LNCaP clone FGC (cell line): Measurements from ENCODE around the gene FAM72B.
A peak's percentile ranks its signal among the peaks of the same experiment; 100 is the strongest.
"Not testable (repeated sequence)": the region's sequence is repeated elsewhere in the genome, so short reads cannot be mapped to it uniquely, and the experiment has no call there.

Experiments
- DNase-seq: peaks from one replicate; pipeline ENCODE4 v3.0.0-alpha.2; 2011; ENCODE audit warnings: low read depth
- H3K4me3 ChIP-seq: 2 replicates; pipeline ENCODE4 v1.5.1; 2011; ENCODE audit warnings: mild to moderate bottlenecking, low read depth, low read length, control low read depth

Gene FAM72B

DNA sequence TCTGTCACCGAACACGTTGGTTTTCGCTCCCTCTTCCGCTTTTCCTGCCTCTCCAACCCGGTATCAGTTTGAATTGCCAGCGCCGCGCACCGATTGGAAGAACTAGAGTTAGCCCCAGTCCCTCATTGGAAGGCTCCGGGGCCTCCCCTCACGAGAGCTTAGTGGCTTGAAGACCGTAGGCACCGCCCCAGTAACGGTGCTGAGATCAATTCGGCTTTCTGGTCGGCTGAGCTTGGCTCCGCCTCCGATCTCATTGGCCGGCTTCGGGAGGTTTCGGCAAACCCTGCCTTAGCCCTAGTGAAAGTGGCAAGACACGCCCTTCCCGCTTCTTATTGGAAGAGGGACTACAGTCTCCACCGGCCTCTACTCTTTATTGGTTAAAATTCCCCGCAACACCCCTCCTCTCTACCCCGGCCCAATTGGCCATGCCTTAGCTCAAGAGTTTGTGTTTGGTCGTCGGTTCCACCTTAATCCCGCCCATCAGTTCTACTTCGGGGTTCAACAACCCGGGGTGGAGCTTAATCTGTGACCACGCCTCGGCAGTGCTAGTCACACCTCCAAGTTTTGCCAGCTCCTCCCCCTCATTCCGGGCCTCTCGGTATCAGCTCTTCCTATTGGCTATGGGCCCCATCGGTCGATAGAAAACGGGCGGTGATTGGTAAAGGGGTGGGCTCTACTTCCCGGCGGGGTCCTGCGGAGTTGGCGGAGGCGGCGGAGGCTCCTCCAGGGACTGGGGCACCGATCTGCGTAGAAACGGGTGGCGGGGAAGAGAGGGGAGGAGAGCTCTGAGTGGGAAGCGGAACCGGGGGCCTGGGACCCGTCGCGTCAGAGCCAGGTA, at the start of gene FAM72B, which contains the start of gene SRGAP2C:
Gene FAM72B, minus strand, starts transcription at position 51 of the 838 bp plus-strand sequence. CDS start 851 bp downstream, outside the sequence.
Gene SRGAP2C, plus strand, starts transcription at position 686 of the 838 bp plus-strand sequence. CDS start 2,472 bp downstream, outside the sequence.
- peak within 1 kb of the TSS; percentile 52 for H3K4me3 ChIP-seq
- peak; percentile 99 for DNase-seq

DNA sequence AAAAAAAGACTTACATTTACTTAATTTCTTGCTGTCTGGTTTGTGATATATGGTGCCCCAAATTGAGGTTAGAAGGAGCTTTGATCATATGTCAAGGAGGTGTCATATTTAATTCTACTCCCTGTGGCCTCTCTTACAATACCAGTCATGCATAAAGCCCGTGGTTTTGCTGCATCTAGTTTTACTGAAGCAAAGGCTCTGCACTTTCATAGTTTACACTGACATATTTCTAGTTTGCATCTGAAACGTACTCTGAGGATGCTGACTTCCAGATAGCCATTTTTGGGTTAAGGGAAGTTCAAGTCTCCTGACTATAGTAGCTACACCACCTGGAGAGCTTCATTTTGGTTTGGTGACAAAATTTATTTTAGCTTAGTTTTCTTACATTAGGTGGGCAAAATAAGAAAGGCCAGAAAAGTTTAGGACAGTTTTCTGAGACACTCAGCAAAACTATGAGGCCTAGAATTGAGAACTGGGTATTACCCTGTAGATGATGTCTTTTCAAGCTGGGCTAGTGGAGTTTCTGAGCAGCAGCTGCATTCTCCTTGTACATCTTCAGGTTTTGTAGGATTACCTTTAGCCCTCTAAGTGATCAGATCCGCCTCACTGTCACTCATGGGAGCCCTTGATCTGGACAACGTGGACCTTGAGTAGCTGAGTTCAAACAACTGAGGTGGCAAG, 48.4 kb upstream of the FAM72B start:
- H3K4me3 ChIP-seq, DNase-seq: not testable (repeated sequence)

DNA sequence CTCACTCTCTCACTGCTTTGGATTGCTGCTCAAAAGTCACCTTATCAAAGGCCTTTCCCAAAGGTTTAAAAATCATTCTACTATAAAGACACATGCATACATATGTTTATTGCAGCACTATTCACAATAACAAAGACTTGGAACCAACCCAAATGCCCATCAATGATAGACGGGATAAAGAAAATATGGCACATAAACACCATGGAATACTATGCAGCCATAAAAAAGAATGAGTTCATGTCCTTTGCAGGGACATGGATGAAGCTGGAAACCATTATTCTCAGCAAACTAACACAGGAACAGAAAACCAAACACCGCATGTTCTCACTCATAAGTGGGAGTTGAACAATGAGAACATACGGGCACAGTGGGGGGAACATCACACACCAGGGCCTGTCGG, 46.5 kb upstream of the FAM72B start:
- DNase-seq, H3K4me3 ChIP-seq: not testable (repeated sequence)

DNA sequence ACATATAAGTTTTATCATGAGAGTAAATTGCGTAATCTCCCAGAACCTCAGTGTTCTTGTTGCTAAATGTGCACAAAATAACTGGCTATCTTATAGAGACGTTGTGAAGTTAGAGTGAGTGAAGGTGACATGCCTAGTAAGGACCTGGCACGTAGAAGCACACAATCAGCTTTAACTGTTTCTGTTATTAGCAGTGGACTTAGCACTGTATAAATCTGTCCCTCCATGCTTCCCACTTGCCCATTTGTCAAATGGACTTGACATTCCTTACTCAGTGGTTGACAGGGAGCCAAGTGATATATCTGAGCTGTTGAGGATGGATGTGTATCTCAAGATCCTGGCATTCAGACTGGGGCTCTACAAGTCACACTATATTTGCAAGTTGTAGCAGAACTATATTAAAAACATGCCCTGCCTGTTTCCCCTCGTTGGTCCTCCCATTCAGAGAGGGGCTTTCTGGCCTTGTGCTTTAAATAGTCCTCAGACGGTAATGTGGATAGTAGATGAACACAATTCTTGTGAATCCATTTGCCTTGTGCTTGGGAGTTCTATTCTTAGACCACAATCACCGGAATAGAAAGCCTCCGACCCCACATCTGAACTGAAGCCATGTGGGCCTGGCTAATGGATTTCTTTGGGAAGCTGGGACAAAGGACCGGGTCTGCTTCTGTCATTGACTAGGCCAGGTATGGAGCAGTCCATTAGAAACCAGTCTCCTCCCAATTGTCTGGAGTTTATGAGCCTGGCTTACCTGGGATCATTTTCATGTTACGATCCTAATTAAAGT, 43.6 kb upstream of the FAM72B start:
- not testable (repeated sequence) for DNase-seq, H3K4me3 ChIP-seq

DNA sequence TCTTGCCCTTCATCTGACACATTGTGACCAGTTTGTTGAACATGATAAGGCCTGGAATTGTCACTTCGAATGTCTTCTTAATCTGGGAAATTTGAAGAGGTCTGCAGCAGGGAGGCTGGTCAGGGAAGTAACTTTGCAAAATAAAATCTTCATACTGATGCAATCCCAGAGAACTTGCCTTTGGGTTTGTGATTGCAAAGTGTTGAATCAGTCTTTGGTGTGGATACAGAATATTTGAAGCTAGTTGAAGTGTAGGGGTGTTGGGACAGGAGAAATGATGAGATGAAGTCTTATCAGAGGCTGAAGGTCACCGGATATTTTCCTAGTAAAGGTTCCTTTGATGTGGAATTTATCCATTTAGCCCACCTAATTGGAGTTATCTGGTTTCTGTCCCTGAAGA, 42.8 kb upstream of the FAM72B start:
- H3K4me3 ChIP-seq, DNase-seq: not testable (repeated sequence)

DNA sequence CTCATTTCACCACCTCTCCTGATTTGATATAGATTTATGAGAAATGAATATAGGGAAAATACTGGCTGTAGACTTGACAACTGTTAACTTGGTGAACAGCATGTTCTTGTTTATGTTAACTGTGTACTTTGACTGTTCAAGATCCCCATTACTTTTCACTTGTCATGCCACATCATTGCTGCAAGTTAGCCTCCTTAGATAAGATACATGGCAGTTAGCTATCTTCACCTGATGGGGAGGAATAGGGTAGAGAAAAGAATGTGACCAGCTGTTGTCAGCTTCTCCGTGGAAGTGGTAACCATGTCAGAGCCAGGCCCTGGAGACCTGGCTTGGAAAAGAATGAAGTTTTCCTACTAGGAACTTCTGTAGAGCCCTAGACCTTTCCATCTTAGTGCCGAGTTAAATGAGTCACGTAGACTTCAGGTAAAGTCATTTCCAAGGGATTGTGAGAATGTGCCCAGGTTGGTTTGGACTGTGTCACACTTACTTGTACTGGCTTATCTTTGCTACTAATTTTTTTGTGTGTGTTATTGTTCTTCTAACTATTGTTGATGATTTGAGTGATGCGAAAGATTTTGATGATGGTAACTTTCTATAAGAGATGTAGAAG, 42.3 kb upstream of the FAM72B start:
- H3K4me3 ChIP-seq, DNase-seq: not testable (repeated sequence)

DNA sequence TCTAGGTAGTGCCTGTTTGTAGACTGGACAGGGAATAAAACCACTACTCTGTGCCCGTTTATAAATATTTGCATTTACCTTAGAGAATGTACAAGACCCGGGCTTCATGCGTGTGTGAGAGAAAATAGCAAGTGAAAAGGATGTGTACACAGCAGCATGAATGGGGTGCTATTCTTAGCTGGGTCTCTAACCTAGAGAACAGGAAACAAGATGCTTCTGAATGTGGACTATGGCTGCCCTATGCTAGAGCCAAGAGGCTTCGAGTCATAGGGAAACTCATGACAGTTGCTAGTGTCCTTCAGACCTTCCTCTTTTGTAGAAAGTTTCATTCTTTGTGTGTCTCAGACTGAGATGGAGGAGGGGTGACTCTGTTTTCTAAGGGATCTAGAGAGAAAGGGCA, 40.6 kb upstream of the FAM72B start:
- H3K4me3 ChIP-seq, DNase-seq: not testable (repeated sequence)

DNA sequence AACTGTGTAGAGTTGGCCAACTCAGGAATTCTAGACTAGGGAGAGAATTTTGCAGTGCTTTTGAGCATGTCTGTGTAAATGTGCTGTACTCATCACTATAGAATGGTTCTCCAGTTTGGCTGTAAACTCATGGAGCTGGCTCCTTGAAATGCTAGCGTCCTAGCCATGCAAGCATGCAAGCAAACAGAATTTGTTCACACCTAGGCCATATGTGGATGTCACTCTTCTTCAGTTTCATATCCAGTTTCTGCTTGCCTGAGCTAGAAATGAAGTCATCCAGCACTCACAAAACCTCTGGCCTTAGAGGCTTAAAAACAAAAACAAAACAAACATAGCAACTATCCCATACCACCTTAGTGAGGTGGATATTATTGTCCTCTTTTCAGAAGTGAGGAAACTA, 37.6 kb upstream of the FAM72B start:
- not testable (repeated sequence) for DNase-seq

DNA sequence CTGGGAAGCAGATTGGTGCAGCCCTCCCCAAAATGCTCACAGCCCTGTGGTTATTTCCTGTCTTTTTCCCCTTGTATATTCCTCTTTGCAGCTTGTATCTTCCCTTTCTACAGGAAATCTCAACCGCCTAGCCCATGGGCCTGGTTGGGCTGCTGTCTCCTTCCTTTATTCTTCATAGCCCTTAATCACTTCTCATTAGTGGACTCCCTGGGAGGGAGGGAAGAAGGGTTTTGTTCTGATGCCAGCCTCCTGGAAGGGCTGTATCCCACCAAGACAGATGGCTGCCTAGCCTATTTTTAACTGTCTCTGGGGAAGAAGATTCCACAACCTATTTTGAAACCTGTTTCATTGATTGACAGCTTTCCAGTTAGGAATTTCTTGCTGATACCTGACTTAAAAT, 32.5 kb upstream of the FAM72B start:
- DNase-seq, H3K4me3 ChIP-seq: not testable (repeated sequence)

More for the DNA sequence above, 37.6 kb upstream of the FAM72B start:
- not testable (repeated sequence) for H3K4me3 ChIP-seq

DNA sequence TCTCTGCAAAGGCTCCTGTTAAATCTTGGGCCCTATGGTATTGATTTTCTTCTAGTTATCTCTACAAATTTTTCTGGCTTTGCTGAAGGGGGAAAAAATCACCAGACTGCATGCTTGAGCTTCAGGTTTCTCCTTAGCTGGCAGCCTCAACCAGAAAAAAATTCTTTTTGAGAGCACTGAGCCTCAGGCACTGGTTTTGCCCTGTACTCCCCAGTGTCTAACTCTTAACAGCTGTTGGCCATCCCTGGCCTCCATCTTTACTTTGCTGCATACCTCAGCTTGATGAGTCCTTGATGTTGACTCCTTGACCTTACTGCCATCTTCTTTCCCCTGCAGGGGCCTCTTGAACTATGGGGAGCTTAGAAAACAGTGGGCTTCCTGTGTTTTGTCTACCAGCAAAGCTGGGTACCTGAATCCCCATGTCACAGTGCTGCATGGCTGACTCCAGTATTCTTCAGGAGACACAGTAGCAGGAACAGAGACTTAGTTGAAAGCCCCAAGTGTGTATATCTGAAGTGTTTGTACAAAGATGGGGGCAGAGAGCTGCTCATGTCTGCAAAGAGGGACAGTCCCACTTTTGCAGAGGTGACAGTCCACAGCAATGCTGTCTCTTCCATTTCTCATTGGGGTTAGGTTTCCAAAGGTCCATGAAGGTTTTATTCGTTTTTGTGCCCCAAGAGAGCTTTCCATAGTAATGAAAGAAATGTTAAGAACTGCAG, 31.7 kb upstream of the FAM72B start:
- H3K4me3 ChIP-seq, DNase-seq: not testable (repeated sequence)

DNA sequence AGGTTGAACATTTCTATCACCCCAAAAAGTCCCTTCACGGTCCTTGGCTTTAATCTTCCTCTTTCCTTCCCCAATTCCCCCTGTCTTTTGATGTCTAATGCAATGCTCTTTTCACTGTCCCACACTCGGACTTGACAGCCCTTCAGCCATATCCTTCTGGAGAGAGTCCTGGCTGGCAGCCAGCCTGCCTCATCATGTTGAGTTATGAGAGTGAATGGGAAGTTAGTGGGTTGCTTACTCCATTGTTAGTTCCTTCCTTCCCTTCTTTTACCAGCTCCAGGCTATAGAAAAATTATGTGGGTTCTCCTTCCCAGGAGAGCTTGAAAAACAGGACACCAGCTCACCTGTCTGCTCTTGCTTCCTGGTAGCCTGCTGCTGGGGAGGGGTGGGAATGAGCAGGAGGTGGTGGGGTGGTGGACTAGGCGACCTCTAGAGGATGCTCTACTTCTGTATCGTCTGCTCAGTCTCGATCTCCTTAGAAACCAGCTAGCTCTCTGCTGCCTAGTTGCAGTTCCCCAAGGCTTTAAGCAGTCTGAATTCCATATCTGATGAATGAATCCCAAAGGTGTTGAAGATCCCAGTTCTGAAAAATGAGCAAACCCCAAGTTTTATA, 30.5 kb upstream of the FAM72B start:
- H3K4me3 ChIP-seq, result not testable (repeated sequence)

DNA sequence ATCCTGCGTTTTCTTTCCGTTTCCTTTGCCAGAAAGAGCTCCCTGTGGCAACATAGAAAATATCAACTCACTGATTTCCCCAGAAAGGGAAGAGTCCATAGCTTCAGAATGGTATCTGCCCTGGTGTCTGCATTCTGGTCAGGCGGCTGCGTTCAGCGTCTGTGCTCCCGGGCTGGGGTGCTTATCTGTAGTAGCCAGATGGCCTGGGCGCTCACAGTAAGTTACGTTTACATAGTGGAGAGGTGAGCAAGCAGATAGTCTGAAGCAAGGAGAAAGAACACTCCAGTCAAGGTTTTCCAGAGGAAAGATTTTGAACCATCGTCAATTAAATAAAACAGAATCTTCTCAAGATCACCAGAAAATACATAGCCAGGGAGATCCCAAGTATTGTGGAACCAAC, 29.4 kb upstream of the FAM72B start:
- not testable (repeated sequence) for DNase-seq, H3K4me3 ChIP-seq

More for the DNA sequence above, 30.5 kb upstream of the FAM72B start:
- not testable (repeated sequence) for DNase-seq

DNA sequence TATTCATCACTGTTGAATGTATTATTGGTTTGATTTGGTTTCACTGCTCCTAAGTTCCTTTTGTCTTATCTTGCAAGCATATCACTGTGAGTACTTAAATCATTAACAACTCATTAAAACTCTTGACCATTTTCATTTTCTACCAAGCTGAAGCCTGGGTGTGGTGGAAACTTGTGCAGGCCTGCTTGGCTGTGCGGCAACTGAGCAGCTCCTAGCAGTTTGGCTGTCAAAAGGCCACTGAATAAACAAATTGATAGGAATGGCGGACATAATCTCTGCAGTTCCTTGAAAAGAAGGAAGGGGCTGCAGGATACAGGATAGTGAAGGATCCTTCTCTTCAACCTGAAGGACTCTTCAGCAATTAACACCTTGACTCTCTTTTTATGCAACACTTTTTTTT, 26.6 kb upstream of the FAM72B start:
- not testable (repeated sequence) for DNase-seq, H3K4me3 ChIP-seq

DNA sequence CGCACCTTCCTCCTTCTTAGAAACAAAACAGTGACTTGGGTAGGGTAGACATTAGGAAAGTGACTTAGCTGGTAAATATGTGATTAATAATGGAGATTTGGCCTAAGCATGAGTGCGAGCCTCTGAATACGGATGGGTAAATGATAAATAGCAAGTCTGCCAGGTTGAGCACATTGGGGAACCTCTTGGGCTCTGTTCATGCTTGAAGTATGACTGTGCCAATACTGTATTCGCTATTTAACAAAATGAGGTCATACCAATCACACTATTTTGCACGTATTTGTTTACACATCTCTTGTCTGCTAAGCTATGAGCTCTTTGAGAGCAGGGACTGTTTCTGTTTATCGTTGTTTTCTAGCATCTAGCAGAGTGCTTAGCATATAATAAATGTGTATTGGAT, 24.2 kb upstream of the FAM72B start:
- DNase-seq, H3K4me3 ChIP-seq: not testable (repeated sequence)

DNA sequence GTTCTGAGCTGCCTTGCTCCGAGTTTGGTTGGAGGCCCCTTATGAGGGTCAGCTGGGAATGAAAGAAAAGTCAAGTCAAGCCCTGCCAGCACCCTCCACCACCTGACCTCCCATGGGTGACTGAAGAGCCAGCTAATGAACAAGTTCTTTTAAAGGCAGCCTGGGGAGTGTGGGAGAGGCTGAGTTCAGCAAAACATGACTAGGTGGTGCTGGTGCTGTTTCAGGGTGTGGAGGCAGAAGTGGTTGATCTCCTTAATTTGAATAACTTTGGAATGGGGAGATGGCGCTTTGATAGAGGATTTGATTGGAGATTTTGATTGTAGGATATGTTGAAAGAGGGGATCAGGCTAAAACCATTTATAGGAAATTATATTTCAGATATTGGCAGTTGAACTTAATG, 23.2 kb upstream of the FAM72B start:
- not testable (repeated sequence) for DNase-seq, H3K4me3 ChIP-seq

DNA sequence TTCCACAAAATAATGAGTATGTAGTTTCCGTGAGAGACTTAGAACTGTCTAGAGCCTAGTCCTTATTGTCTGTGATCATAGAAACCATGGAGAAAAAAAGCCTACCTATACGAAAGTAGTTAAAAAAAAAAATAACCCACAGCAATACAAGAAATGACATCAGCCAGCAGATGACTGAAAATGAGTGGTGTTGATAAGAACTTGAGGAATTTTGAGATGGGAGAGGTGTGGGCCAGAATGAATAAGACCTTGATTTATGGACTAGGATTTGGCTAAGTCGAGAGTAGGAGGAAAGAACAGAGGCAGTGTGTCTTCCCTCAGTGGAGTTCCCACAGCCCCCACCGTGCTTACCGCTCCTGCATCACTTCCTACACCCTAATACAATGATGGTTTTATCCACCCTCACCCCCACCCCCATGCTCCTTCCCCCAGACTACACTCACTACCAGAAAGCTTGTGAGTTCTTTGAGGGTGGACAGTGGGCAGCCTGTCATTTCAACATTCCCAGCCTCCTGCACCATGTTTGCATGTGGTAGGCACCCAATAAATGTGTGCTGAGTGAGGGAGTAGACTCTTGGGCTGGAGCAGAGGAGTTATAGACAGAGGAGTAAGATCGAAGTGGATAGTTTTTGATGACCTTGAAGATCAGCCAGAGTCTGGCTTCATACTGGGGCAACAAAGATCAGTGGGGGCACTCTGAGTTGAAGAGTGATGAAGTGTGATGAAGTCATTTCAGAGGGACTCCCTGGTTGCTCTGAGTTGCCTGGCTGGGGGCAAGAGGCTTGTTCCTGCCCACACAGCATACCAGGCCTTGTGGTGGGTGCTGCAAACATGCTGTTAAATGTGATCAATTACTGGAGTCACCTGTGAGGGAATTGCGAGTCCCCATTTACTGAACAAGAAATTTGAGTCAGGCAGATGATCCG, 21.9 kb upstream of the FAM72B start:
- DNase-seq, H3K4me3 ChIP-seq: not testable (repeated sequence)

DNA sequence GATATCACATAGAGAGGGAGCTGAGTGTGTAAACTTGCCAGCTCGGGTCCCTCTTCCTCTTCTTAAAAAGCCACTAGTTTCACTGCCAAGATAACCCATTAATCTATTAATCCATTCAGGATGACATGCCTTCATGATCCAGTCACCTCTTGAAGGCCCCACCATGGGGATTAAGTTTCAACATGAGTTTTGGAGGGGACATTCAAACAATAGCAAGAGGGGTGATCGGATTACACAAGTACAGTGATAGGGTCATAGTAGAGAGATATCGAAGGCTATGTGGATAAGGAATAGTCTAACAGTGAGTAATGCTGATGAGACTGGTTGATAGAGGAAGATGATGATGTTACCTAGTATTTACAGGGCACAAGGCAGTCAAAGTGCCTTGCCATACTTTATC, 18.8 kb upstream of the FAM72B start:
- not testable (repeated sequence) for DNase-seq

More for the DNA sequence above, 18.8 kb upstream of the FAM72B start:
- not testable (repeated sequence) for H3K4me3 ChIP-seq
